ENCODE measurements around the gene LCNL1.
"Not testable (repeated sequence)": the region's sequence is repeated elsewhere in the genome, so short reads cannot be mapped to it uniquely, and the experiment has no call there.

LCNL1 gene

GRCh38 chr9:137028263-137029057, 45.7 kb downstream of the LCNL1 start:
- peak; percentile 22 for DNase-seq

- DNase-seq: no peak
Measured at GRCh38 chr9:137029058-137029936, 46.5 kb downstream of the LCNL1 start.

- DNase-seq: no peak
Measured at GRCh38 chr9:137030006-137030405, 47.2 kb downstream of the LCNL1 start.

GRCh38 chr9:137030538-137031527, 48.0 kb downstream of the LCNL1 start:
- no peak for DNase-seq

GRCh38 chr9:137031904-137032640, 49.3 kb downstream of the LCNL1 start, which contains the start of gene FUT7:
Gene FUT7, minus strand, starts transcription at chr9:137032088. Its CDS starts 97 bp downstream, at chr9:137031991.
- no peak for DNase-seq

- no peak for DNase-seq
Measured at GRCh38 chr9:137032858-137033257, 50.1 kb downstream of the LCNL1 start.

- DNase-seq: not testable (repeated sequence)
Measured at GRCh38 chr9:137033481-137033880, 50.7 kb downstream of the LCNL1 start.

- DNase-seq: no peak
Measured at GRCh38 chr9:137034039-137034708, 51.4 kb downstream of the LCNL1 start.

- peak; percentile 65 for DNase-seq
Measured at GRCh38 chr9:137034709-137035506, 52.1 kb downstream of the LCNL1 start.
